CD4-positive, alpha-beta T cell (primary cell): ENCODE data around the gene WNK2. TPM values are rescaled to one million over a fixed set of nuclear protein-coding genes. Genes with fewer than 3 reads are reported as not detected.

ENCODE experiments used
- ATAC-seq: fragments of 200-7000 bp; cut with Tn5 transposase; one replicate; pipeline ENCODE4 v1.10.0; 2022; ENCODE audit warnings: mild to moderate bottlenecking; ENCODE audit not compliant: poor library complexity
- CTCF ChIA-PET: fragments of 350-600 bp; sonication (Branson Sonifier 250); formaldehyde crosslinking; loops from one replicate; lab custom pipeline; 2021; ENCODE audit warnings: antibody characterized with exemption, inconsistent platforms; lab: Charles Lee
- POLR2A ChIA-PET: fragments of 350-600 bp; sonication (Branson Sonifier 250); formaldehyde crosslinking; loops from one replicate; lab custom pipeline; 2021; ENCODE audit warnings: antibody characterized with exemption, inconsistent platforms; lab: Charles Lee
- DNase-seq, 14 experiments: peaks; one replicate each; pipeline ENCODE4 v3.0.0-alpha.2; 2013 to 2020; ENCODE audit warnings: mixed read lengths in 2 of 14
- H3K27ac ChIP-seq, 2 donors: one replicate each; pipeline versions ENCODE4 v1.5.1 to v1.7.0; 2013; ENCODE audit warnings: low read length in 2 of 2, low read depth in 1 of 2, mild to moderate bottlenecking in 1 of 2
- H3K27me3 ChIP-seq, 2 experiments: 1 replicate in 1 of 2; 2 replicates in 1 of 2; pipeline versions ENCODE4 v1.6.1 to v1.7.0; 2013; ENCODE audit warnings: low read length in 2 of 2, control low read depth in 1 of 2, mild to moderate bottlenecking in 1 of 2, moderate library complexity in 1 of 2; ENCODE audit not compliant: insufficient read depth in 2 of 2, control insufficient read depth in 1 of 2
- H3K36me3 ChIP-seq: one replicate; pipeline ENCODE4 v1.6.1; 2013; ENCODE audit warnings: low read length, control low read depth; ENCODE audit not compliant: insufficient read depth
- H3K4me1 ChIP-seq: one replicate; pipeline ENCODE4 v1.6.1; 2013; ENCODE audit warnings: low read length, control low read depth; ENCODE audit not compliant: insufficient read depth
- H3K4me3 ChIP-seq: one replicate; pipeline ENCODE4 v1.5.1; 2013; ENCODE audit warnings: mild to moderate bottlenecking, low read length, moderate library complexity
- H3K9me3 ChIP-seq, 2 experiments: 1 replicate in 1 of 2; 2 replicates in 1 of 2; pipeline versions ENCODE4 v1.6.1 to v1.7.0; 2013; ENCODE audit warnings: low read length in 2 of 2, mild to moderate bottlenecking in 2 of 2, control low read depth in 1 of 2, moderate library complexity in 1 of 2; ENCODE audit not compliant: control insufficient read depth in 1 of 2, insufficient read depth in 1 of 2
- H3K27ac Mint-ChIP-seq: one replicate; pipeline ENCODE4 v1.8.0; 2020; ENCODE audit warnings: mixed read lengths
- H3K27me3 Mint-ChIP-seq: one replicate; pipeline ENCODE4 v1.8.0; 2021; ENCODE audit warnings: mixed read lengths
- H3K36me3 Mint-ChIP-seq: one replicate; pipeline ENCODE4 v1.8.0; 2021; ENCODE audit warnings: low read depth, mixed read lengths
- H3K4me1 Mint-ChIP-seq: one replicate; pipeline ENCODE4 v1.8.0; 2021; ENCODE audit warnings: low read depth, mixed read lengths
- H3K4me3 Mint-ChIP-seq: one replicate; pipeline ENCODE4 v1.8.0; 2020; ENCODE audit warnings: mild to moderate bottlenecking, mixed read lengths
- H3K9me3 Mint-ChIP-seq: one replicate; pipeline ENCODE4 v1.8.0; 2020; ENCODE audit warnings: mixed read lengths
- intact Hi-C, 2 experiments: fragments of 100-400 bp; cut with DNase I in 1 of 2; cut with micrococcal nuclease in 1 of 2; formaldehyde crosslinking; loops; one replicate each; pipeline versions ENCODE4 v1.15.1 to v1.9.0; 2023 to 2025; cut with DNase I, micrococcal nuclease
- total RNA-seq, 174 experiments: library from RNA in 2 of 174; stranded (reverse) in 2 of 174; gene quantifications; one replicate each; pipeline ENCODE4 v1.2.3 and lab custom pipeline; 2021 to 2026
- TF ChIP-seq, protein P1 (sequence below): fragments of 200-600 bp; IDR thresholded peaks from one replicate; pipeline ENCODE4 v1.8.0; 2022; ENCODE audit warnings: antibody characterized with exemption, mild to moderate bottlenecking

The WNK2 gene
- total RNA-seq, 2 experiments from 2014 or later: 0.19 to 0.22 TPM

DNA sequence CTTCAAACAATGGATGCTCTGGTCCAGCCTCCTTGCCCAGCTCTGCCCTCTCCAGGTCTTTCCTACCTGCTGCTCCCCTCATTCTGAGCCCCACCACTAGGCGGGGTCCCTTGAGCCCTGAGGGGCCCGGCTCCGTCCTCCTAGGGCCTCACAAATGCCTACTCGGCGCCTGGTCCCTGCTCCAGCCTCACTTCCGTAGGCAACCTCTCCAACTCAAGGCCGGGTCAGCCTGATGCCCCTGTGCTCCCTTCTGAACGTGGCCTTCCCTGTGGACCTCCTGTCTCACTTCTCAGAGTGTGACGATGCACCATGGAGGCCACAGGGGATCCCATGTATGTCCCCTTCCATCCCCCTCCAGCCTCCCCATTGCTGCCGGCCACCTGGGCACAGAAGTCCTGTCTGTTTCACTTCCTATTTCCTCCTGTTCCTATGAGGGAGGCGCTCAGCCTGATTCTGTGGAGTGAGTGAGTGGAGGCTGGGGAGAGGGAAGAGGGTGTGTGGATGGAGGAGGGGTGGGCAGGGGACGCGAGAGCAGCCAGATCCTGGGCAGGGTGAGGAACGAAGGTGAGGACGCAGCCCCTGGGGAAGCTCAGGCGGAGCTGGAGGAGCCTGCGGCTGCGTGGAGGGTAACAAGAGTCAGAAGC lies 140.4 kb downstream of the WNK2 start:
- Histone ChIP-seq H3K27me3 (peaks cover 3 to 8% of the 10 kb centered on the region in 2 experiments), H3K9me3 (peaks cover 0 to 6% of the 10 kb centered on the region in 2 experiments), H3K4me1 (no peaks in the 10 kb centered on the region), H3K36me3 (no peaks in the 10 kb centered on the region), H3K4me3 (no peak overlapping the region), H3K27ac (no peak overlapping the region)
- POLR2A ChIA-PET: no interaction called here
- Mint-ChIP-seq H3K4me3 (no peak overlapping the region), H3K27me3 (peaks cover 13% of the 10 kb centered on the region), H3K36me3 (no peaks in the 10 kb centered on the region), H3K27ac (no peak overlapping the region), H3K9me3 (no peaks in the 10 kb centered on the region), H3K4me1 (no peaks in the 10 kb centered on the region)
- CTCF ChIA-PET: no interaction called here
- ATAC-seq: no peak
- intact Hi-C loops: no loop called here
- TF ChIP-seq, protein P1, sequence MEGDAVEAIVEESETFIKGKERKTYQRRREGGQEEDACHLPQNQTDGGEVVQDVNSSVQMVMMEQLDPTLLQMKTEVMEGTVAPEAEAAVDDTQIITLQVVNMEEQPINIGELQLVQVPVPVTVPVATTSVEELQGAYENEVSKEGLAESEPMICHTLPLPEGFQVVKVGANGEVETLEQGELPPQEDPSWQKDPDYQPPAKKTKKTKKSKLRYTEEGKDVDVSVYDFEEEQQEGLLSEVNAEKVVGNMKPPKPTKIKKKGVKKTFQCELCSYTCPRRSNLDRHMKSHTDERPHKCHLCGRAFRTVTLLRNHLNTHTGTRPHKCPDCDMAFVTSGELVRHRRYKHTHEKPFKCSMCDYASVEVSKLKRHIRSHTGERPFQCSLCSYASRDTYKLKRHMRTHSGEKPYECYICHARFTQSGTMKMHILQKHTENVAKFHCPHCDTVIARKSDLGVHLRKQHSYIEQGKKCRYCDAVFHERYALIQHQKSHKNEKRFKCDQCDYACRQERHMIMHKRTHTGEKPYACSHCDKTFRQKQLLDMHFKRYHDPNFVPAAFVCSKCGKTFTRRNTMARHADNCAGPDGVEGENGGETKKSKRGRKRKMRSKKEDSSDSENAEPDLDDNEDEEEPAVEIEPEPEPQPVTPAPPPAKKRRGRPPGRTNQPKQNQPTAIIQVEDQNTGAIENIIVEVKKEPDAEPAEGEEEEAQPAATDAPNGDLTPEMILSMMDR: no peak
- no peak for DNase-seq

DNA sequence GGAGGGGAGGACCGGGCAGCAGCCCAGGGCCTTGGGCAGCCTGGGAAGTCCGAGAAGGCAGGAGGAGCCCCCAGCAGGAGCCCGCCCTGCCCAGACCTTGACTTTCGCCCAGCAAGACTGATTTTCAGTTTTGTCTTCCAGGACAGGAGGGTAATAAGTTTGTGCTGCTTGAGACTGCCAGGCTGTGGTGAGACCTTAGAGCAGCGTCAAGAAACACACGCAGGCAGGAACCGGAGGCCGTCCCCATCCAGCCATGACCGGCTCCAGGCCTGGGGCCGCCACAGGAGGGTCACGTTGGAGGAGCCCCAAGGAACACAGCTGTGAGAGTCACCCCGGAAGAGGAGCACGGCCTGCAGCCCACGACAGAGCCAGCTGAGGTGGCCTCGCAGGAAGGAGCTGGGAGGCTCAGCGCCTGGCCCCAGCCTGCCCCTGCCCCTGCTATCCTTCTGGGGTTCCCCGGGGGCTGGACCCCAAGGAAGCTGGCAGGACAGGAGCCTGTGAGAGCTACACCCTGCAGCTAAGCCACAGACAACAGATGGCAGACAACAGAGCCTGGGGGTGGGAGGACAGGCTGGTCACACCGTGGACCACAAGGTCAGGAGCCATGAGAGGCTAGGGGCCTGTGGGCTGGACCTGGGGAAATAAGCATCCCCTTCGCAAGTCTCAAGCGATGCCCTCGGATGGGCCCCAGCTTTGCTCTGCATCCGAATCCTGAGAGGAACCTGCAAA lies 141.5 kb downstream of the WNK2 start:
- Mint-ChIP-seq H3K27ac (no peak overlapping the region), H3K27me3 (peaks cover 13% of the 10 kb centered on the region)

DNA sequence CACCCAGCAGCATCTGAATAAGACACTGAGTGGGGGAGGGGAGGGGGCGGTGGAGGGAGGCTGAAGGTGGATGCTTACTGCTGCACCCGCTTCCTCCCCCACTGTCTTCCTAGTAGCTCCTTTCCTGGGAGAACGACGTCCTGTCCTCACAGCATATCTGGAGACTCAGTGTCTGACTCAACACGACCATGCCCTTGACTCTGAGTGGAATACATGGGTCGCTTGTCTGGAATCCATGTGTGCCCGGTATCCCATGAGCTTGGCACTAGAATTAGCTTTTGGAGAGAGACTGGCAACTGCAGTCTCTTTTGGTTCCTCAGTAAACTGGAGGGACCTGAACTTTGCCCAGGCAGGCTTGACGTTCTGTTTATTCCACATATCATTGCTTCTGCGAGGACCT lies 142.1 kb downstream of the WNK2 start:
- Mint-ChIP-seq H3K27me3 (peaks cover 13% of the 10 kb centered on the region), H3K27ac (no peak overlapping the region), H3K4me3 (no peak overlapping the region), H3K36me3 (no peaks in the 10 kb centered on the region), H3K4me1 (no peaks in the 10 kb centered on the region), H3K9me3 (no peaks in the 10 kb centered on the region)
- TF ChIP-seq, protein P1: no peak
- Histone ChIP-seq H3K27ac (no peak overlapping the region), H3K27me3 (no peaks in the 10 kb centered on the region), H3K4me3 (no peak overlapping the region), H3K4me1 (no peaks in the 10 kb centered on the region), H3K36me3 (no peaks in the 10 kb centered on the region), H3K9me3 (no peaks in the 10 kb centered on the region)
- intact Hi-C loops: no loop called here
- CTCF ChIA-PET: no interaction called here
- POLR2A ChIA-PET: no interaction called here
- DNase-seq (no peak), ATAC-seq (no peak)

More for the DNA sequence above, 141.5 kb downstream of the WNK2 start:
- ATAC-seq: no peak
- H3K4me3 ChIP-seq: no peak overlapping the region
- no peaks in the 10 kb centered on the region for H3K4me1 ChIP-seq
- H3K36me3 Mint-ChIP-seq: no peaks in the 10 kb centered on the region
- ChIA-PET CTCF (no interaction called here), POLR2A (no interaction called here)
- H3K4me1 Mint-ChIP-seq: no peaks in the 10 kb centered on the region
- H3K36me3 ChIP-seq: no peaks in the 10 kb centered on the region
- H3K4me3 Mint-ChIP-seq: no peak overlapping the region
- TF ChIP-seq, protein P1: no peak
- peaks cover 0 to 2% of the 10 kb centered on the region in 2 experiments for H3K27me3 ChIP-seq
- no peaks in the 10 kb centered on the region for H3K9me3 Mint-ChIP-seq
- H3K9me3 ChIP-seq: no peaks in the 10 kb centered on the region
- no peak for DNase-seq
- no peak overlapping the region for H3K27ac ChIP-seq
- intact Hi-C loops: no loop called here
